ENCODE data around the gene AP1AR. TPM values are rescaled to one million over a fixed set of nuclear protein-coding genes. Genes with fewer than 3 reads are reported as not detected.
A peak's percentile ranks its signal among the peaks of the same experiment; 100 is the strongest.

The AP1AR gene
- total and polyA plus RNA-seq, 2 of the 8 experiments (the other 6 are each of a cell fraction or from before 2014, with no cell fraction given) = 5.3 to 27.7 TPM

GRCh38 chr4:112230879-112231778 is 458 bp upstream of the AP1AR start:
- H4K91ac ChIP-seq (replicated peaks; ENCODE audit: insufficient read length, low read length) = peak overlapping the region; percentile 44
- H2AFZ ChIP-seq (ENCODE audit: low read length) = peak overlapping the region; percentile 45; the same call in 1 of the 2 replicates
- peak overlapping the region; percentile 93 to 99 (median 98) for H3K9ac ChIP-seq (replicated peaks in 1 of 4; ENCODE audit: extremely low read depth in 1 of 4, low read depth in 3 of 4, low read length in 3 of 4)
- H3K27me3 ChIP-seq (replicated peaks in 1 of 4; ENCODE audit: control insufficient read depth in 3 of 4, extremely low read depth in 1 of 4, insufficient read depth in 3 of 4, low read length in 3 of 4) = no peaks in the 10 kb centered on the region
- peak overlapping the region; percentile 28 for H3K14ac ChIP-seq (ENCODE audit: insufficient read length)
- H3K4me1 ChIP-seq (replicated peaks in 1 of 4; ENCODE audit: control insufficient read depth in 3 of 4, insufficient read depth in 4 of 4, low read length in 3 of 4) = peaks cover 0 to 6% (median 0%) of the 10 kb centered on the region in 4 experiments; a peak in 2 of 7 replicates
- ChIA-PET POLR2A (ENCODE audit: partially characterized antibody) (interaction anchor here (1.0 to 1.9 kb wide), 8 partner anchors 9 to 138 kb away, joined by 3 to 13 read pairs (median 4); no protein-coding TSS in a partner anchor), CTCF (ENCODE audit: partially characterized antibody) (interaction anchor here (0.6 to 1.2 kb wide), 4 partner anchors 36 to 157 kb away, joined by 3 to 4 read pairs (median 4); no protein-coding TSS in a partner anchor)
- H3K79me1 ChIP-seq (ENCODE audit: low read depth, low read length) = no peaks in the 10 kb centered on the region
- H3K4me3 ChIP-seq (ENCODE audit: extremely low read depth in 1 of 4, insufficient read depth in 2 of 4, low read depth in 3 of 4, low read length in 4 of 4) = peak overlapping the region; percentile 72 to 97 (median 90)
- H2BK120ac ChIP-seq (replicated peaks; ENCODE audit: low read depth, low read length) = no peak overlapping the region
- H3K36me3 ChIP-seq (ENCODE audit: control insufficient read depth in 2 of 4, insufficient read depth in 4 of 4, low read length in 3 of 4) = no peaks in the 10 kb centered on the region
- peak; percentile 24 for FAIRE-seq
- H3K56ac ChIP-seq (replicated peaks; ENCODE audit: insufficient read length, low read depth, low read length) = peak overlapping the region; percentile 91
- H3K79me2 ChIP-seq (ENCODE audit: control insufficient read depth in 1 of 2, insufficient read depth in 2 of 2, low read length in 2 of 2) = peaks cover 0 to 41% of the 10 kb centered on the region in 2 experiments; a peak in 3 of 4 replicates
- peak overlapping the region; percentile 100; the same call in 1 of the 2 replicates for H4K8ac ChIP-seq (ENCODE audit: extremely low read depth, insufficient read depth, low read length)
- H2AK5ac ChIP-seq (ENCODE audit: low read depth, low read length) = no peak overlapping the region
- peak overlapping the region; percentile 99 for H2BK5ac ChIP-seq (ENCODE audit: low read depth, low read length)
- 1% methylated on average over 43 of the region's 52 CpGs; no CpG with 5 or more reads in 1 of the 2 experiments for WGBS, 2 experiments (ENCODE audit: extremely low coverage in 1 of 2, insufficient coverage in 1 of 2, insufficient read length in 1 of 2, insufficient replicate concordance in 2 of 2, low coverage in 1 of 2, low lambda C conversion rate in 2 of 2, missing lambda C conversion rate in 1 of 2)
- H4K5ac ChIP-seq (ENCODE audit: insufficient read length, low read depth, low read length) = peak overlapping the region; percentile 88
- H2BK20ac ChIP-seq (ENCODE audit: low read length) = no peak overlapping the region
- peak overlapping the region; percentile 91 for H3K18ac ChIP-seq (ENCODE audit: extremely low read depth, low read length)
- peak; percentile 88 to 97 for DNase-seq (ENCODE audit: low read depth in 1 of 2, low spot score in 2 of 2)
- no peaks in the 10 kb centered on the region for H4K20me1 ChIP-seq (replicated peaks in 1 of 2; ENCODE audit: control insufficient read depth in 1 of 2, insufficient read depth in 2 of 2, low read length in 2 of 2)
- peak overlapping the region; percentile 98 for H3K27ac ChIP-seq (ENCODE audit: low read depth, low read length)
- no peaks in the 10 kb centered on the region for H3K9me3 ChIP-seq (ENCODE audit: insufficient read depth in 2 of 2, low read depth in 1 of 2, low read length in 1 of 2)
- peak overlapping the region; percentile 88; the same call in 1 of the 2 replicates for H2BK12ac ChIP-seq (ENCODE audit: low read depth, low read length)
- peak overlapping the region; percentile 66 for H3K4ac ChIP-seq (replicated peaks; ENCODE audit: insufficient read length, low read depth, low read length)
- no peak overlapping the region; the same call in 1 of the 2 replicates for H2BK15ac ChIP-seq (ENCODE audit: low read length)
- no peak overlapping the region for H3K23ac ChIP-seq (ENCODE audit: insufficient read length)
- peaks cover 7% of the 10 kb centered on the region for H3K23me2 ChIP-seq (ENCODE audit: low read depth, low read length)
- peak overlapping the region; percentile 92 to 95 for H3K4me2 ChIP-seq (ENCODE audit: insufficient read depth in 1 of 2, low read depth in 2 of 2, low read length in 2 of 2)
- TF ChIP-seq ASH2L (IDR thresholded peaks at IDR 0.05; ENCODE audit: low read length) (no peak), HDAC6 (IDR thresholded peaks at IDR 0.05; ENCODE audit: low read depth, low read length) (no peak), NANOG (IDR thresholded peaks at IDR 0.05; ENCODE audit: insufficient read depth, low read depth, low read length, poor library complexity, severe bottlenecking) (no peak), HDAC2 (IDR thresholded peaks at IDR 0.05; ENCODE audit: borderline replicate concordance in 1 of 2, low read depth in 2 of 2, low read length in 2 of 2) (no peak), NRF1 (IDR thresholded peaks at IDR 0.05; ENCODE audit: low read depth, low read length) (no peak), TEAD4 (IDR thresholded peaks at IDR 0.05; ENCODE audit: low read depth, low read length) (no peak), SUZ12 (IDR thresholded peaks at IDR 0.05; ENCODE audit: low read length) (no peak), RBBP5 (IDR thresholded peaks at IDR 0.05; ENCODE audit: borderline replicate concordance, low read depth, low read length) (no peak), RFX5 (IDR thresholded peaks at IDR 0.05; ENCODE audit: borderline replicate concordance, low read depth, low read length) (no peak), SP2 (IDR thresholded peaks at IDR 0.05; ENCODE audit: low read length) (no peak), EGR1 (IDR thresholded peaks at IDR 0.05; ENCODE audit: borderline replicate concordance, low read depth, low read length) (peak; percentile 59; the same call in 1 of the 2 replicates)
